ENCODE measurements around the gene UBE3D.
A peak's percentile ranks its signal among the peaks of the same experiment; 100 is the strongest.

The UBE3D gene

GRCh38 chr6:82914511-82914910 lies 151.1 kb downstream of the UBE3D start:
- DNase-seq (ENCODE audit: low spot score), result no peak

GRCh38 chr6:82910820-82911219 lies 154.8 kb downstream of the UBE3D start:
- no peak for DNase-seq (ENCODE audit: low spot score)

GRCh38 chr6:82910395-82910794 lies 155.2 kb downstream of the UBE3D start:
- DNase-seq (ENCODE audit: low spot score), result no peak

- no peak for DNase-seq (ENCODE audit: low spot score)
These were observed 156.1 kb downstream of the UBE3D start for GRCh38 chr6:82909551-82909950.

GRCh38 chr6:82908661-82909060 lies 157.0 kb downstream of the UBE3D start:
- no peak for DNase-seq (ENCODE audit: low spot score)

- no peak for DNase-seq (ENCODE audit: low spot score)
These were observed 158.7 kb downstream of the UBE3D start for GRCh38 chr6:82906951-82907350.

GRCh38 chr6:82906489-82906888 lies 159.2 kb downstream of the UBE3D start:
- no peak for DNase-seq (ENCODE audit: low spot score)

GRCh38 chr6:82904860-82905259 lies 160.8 kb downstream of the UBE3D start:
- no peak for DNase-seq (ENCODE audit: low spot score)

- no peak for DNase-seq (ENCODE audit: low spot score)
These were observed 161.4 kb downstream of the UBE3D start for GRCh38 chr6:82904257-82904656.

- DNase-seq (ENCODE audit: low spot score), result no peak
These were observed 163.4 kb downstream of the UBE3D start for GRCh38 chr6:82902290-82902689.

- DNase-seq (ENCODE audit: low spot score), result no peak
These were observed 170.9 kb downstream of the UBE3D start for GRCh38 chr6:82894653-82895259.

- no peak for DNase-seq (ENCODE audit: low spot score)
These were observed 171.6 kb downstream of the UBE3D start for GRCh38 chr6:82893889-82894652.

- peak; percentile 31 for DNase-seq (ENCODE audit: low spot score)
These were observed 174.1 kb downstream of the UBE3D start for GRCh38 chr6:82891503-82891902.

- no peak for DNase-seq (ENCODE audit: low spot score)
These were observed 174.6 kb downstream of the UBE3D start for GRCh38 chr6:82891076-82891475.

GRCh38 chr6:82890240-82890639 lies 175.4 kb downstream of the UBE3D start:
- DNase-seq (ENCODE audit: low spot score), result no peak

GRCh38 chr6:82889143-82889542 lies 176.5 kb downstream of the UBE3D start:
- DNase-seq (ENCODE audit: low spot score), result no peak

GRCh38 chr6:82882363-82883023 lies 183.1 kb downstream of the UBE3D start:
- no peak for DNase-seq (ENCODE audit: low spot score)

- no peak for DNase-seq (ENCODE audit: low spot score)
These were observed 184.1 kb downstream of the UBE3D start for GRCh38 chr6:82881519-82881918.

- DNase-seq (ENCODE audit: low spot score), result no peak
These were observed 186.8 kb downstream of the UBE3D start for GRCh38 chr6:82878812-82879211.

GRCh38 chr6:82877213-82878195 lies 188.1 kb downstream of the UBE3D start:
- DNase-seq (ENCODE audit: low spot score), result peak; percentile 73

GRCh38 chr6:82875573-82876185 lies 190.0 kb downstream of the UBE3D start:
- DNase-seq (ENCODE audit: low spot score), result peak; percentile 64

- DNase-seq (ENCODE audit: low spot score), result no peak
These were observed 190.8 kb downstream of the UBE3D start for GRCh38 chr6:82874867-82875266.

Data from LoVo (cell line).